IPS-15b (cell line): ENCODE data around the gene ASPHD1.
"Not testable (repeated sequence)": the region's sequence is repeated elsewhere in the genome, so short reads cannot be mapped to it uniquely, and the experiment has no call there.

Experiments used
- H3K27me3 ChIP-seq: one replicate; pipeline ENCODE4 v1.6.1; 2013; ENCODE audit warnings: low read length; ENCODE audit not compliant: control insufficient read depth, insufficient read depth
- H3K36me3 ChIP-seq: one replicate; pipeline ENCODE4 v1.6.1; 2013; ENCODE audit warnings: low read length; ENCODE audit not compliant: control insufficient read depth, insufficient read depth
- H3K4me1 ChIP-seq: one replicate; pipeline ENCODE4 v1.6.1; 2013; ENCODE audit warnings: mild to moderate bottlenecking, low read length; ENCODE audit not compliant: control insufficient read depth, insufficient read depth
- H3K4me3 ChIP-seq: one replicate; pipeline ENCODE4 v1.5.1; 2013; ENCODE audit warnings: low read depth, low read length
- H3K9ac ChIP-seq: one replicate; pipeline ENCODE4 v1.6.1; 2013; ENCODE audit warnings: low read depth, mild to moderate bottlenecking, low read length
- H3K9me3 ChIP-seq: one replicate; pipeline ENCODE4 v1.6.1; 2013; ENCODE audit warnings: mild to moderate bottlenecking, low read length; ENCODE audit not compliant: control insufficient read depth, insufficient read depth

Gene ASPHD1

GRCh38 chr16:29863669-29863984 lies 36.7 kb upstream of the ASPHD1 start:
- peaks cover 3% of the 10 kb centered on the region for H3K4me1 ChIP-seq
- peaks cover 13% of the 10 kb centered on the region for H3K36me3 ChIP-seq
- H3K9me3 ChIP-seq, result no peaks in the 10 kb centered on the region
- peak overlapping the region; percentile 65 for H3K9ac ChIP-seq
- peak overlapping the region; percentile 89 for H3K4me3 ChIP-seq
- H3K27me3 ChIP-seq, result no peaks in the 10 kb centered on the region

GRCh38 chr16:29864205-29864604 lies 36.1 kb upstream of the ASPHD1 start:
- Histone ChIP-seq H3K36me3 (peaks cover 13% of the 10 kb centered on the region), H3K4me3 (no peak overlapping the region), H3K27me3 (no peaks in the 10 kb centered on the region), H3K9ac (no peak overlapping the region), H3K4me1 (peaks cover 3% of the 10 kb centered on the region), H3K9me3 (no peaks in the 10 kb centered on the region)

GRCh38 chr16:29868396-29869009 lies 31.8 kb upstream of the ASPHD1 start:
- Histone ChIP-seq H3K4me1 (peaks cover 3% of the 10 kb centered on the region), H3K9me3 (no peaks in the 10 kb centered on the region), H3K9ac (no peak overlapping the region), H3K36me3 (peaks cover 12% of the 10 kb centered on the region), H3K27me3 (no peaks in the 10 kb centered on the region), H3K4me3 (no peak overlapping the region)

DNA sequence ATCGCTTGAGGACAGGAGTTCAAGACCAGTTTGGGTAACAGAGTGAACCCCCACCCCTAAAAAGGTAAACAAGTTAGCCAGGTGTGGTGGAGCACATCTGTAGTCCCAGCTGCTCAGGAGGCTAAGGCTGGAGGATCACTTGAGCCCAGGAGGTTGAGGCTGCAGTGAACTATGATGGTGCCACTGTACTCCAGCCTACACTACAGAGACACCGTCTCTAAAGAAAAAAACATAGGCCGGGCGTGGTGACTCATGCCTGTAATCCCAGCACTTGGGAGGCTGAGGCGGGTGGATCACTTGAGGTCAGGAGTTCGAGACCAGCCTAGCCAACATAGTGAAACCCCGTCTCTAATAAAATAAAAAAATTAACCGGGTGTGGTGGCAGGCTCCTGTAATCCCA lies 31.2 kb upstream of the ASPHD1 start:
- H3K9ac ChIP-seq, H3K4me3 ChIP-seq, H3K27me3 ChIP-seq, H3K4me1 ChIP-seq, H3K9me3 ChIP-seq: not testable (repeated sequence)
- peaks cover 12% of the 10 kb centered on the region for H3K36me3 ChIP-seq

DNA sequence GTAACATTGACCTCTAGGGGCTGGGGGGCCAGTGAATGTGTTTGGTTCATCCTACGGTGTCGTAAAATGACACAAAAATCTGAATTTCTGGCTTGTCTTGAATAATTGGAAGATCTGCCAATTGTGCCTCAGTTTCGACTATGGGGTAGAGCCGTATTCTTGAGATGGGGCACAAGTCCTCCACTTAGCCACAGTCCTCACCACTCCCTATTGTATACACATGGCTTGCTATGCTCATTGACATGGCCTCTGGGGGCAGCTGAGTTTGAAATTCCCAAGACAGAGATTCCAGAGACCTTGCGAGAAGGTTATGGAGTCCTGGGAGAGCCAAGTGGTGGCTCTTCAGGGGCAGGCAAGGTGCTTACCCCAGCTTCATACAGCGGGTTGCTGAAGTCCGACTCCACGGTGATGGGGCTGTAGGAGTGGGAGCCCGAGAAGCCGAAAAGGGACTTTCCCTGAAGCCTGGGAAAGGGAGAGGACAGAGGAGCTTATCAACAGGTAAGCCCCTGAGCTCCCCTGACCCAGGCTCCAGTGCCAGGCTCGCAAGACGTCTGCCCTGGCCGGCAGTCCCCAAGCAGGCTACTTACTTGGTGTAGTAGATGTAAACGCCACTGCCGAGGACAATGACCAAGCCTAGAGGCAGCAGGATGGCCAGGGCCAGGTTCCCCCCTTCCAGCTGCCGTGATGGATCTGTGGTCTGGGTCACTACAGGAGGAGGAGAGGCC lies 28.3 kb upstream of the ASPHD1 start:
- no peak overlapping the region for H3K4me3 ChIP-seq
- H3K4me1 ChIP-seq, result no peaks in the 10 kb centered on the region
- H3K9ac ChIP-seq, result no peak overlapping the region
- H3K36me3 ChIP-seq, result peaks cover 12% of the 10 kb centered on the region
- H3K27me3 ChIP-seq, result no peaks in the 10 kb centered on the region
- H3K9me3 ChIP-seq, result no peaks in the 10 kb centered on the region

- Histone ChIP-seq H3K4me3 (no peak overlapping the region), H3K9me3 (no peaks in the 10 kb centered on the region), H3K27me3 (no peaks in the 10 kb centered on the region), H3K9ac (no peak overlapping the region), H3K4me1 (peaks cover 5% of the 10 kb centered on the region), H3K36me3 (peaks cover 12% of the 10 kb centered on the region)
Measured at GRCh38 chr16:29873319-29873718, 27.0 kb upstream of the ASPHD1 start.

DNA sequence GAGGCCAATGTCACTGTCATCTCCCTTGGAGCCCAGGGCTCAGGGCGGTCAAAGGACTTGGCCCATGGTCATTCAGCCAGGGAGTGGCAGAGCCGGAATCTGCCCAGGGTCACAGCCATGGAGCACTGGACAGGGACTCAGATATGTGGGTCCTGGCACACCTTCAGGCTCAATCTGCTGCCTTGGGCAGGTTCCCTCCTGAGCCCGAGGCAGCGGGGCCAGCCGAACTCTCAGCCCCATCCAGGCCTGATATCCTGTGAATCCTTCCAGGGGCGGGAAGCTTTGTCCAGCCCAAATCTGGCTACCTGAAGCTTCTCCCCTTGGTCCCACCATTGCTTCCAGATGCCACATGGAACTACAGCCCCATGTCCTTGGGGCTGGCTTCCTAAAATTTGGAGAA lies 25.1 kb upstream of the ASPHD1 start:
- H3K9ac ChIP-seq, result no peak overlapping the region
- H3K27me3 ChIP-seq, result no peaks in the 10 kb centered on the region
- H3K4me3 ChIP-seq, result no peak overlapping the region
- H3K4me1 ChIP-seq, result peaks cover 5% of the 10 kb centered on the region
- H3K36me3 ChIP-seq, result peaks cover 16% of the 10 kb centered on the region
- H3K9me3 ChIP-seq, result no peaks in the 10 kb centered on the region

GRCh38 chr16:29876217-29876593 lies 24.1 kb upstream of the ASPHD1 start:
- Histone ChIP-seq H3K9me3 (no peaks in the 10 kb centered on the region), H3K9ac (no peak overlapping the region), H3K36me3 (peaks cover 16% of the 10 kb centered on the region), H3K4me3 (peak overlapping the region; percentile 73), H3K4me1 (peaks cover 5% of the 10 kb centered on the region), H3K27me3 (no peaks in the 10 kb centered on the region)

DNA sequence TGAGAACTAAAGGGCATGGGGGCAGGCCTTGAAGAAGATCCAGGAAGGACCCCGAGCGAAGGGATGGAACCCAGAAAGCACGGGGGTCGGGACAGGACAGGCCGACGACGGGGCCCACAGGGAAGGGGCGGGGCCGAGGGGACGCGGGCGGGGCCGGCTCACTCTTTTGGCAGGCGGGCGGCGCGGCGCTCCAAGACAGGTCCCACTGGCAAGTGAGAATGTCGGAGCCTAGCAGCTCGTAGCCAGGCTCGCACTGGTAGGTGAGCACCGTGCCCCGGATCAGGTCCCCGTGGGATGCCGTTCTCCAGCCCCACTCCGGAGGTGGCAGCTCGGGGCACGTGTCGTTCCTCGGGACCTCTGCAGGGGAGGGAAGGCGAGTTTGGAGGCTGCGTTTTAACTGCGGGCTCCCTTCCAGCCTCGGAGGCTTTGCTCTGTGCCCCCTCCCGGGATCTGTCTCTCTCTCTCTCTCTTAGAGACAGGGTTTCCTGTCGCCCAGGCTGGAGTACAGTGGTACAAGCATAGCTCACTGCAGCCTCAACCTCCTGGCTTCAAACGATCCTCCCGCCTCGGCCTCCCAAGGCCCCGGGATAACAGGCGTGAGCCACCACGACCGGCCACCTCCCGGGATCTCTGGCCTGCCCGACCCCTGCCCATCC lies 23.6 kb upstream of the ASPHD1 start:
- Histone ChIP-seq H3K9ac (no peak overlapping the region), H3K9me3 (no peaks in the 10 kb centered on the region), H3K4me3 (peak overlapping the region; percentile 73), H3K36me3 (peaks cover 15% of the 10 kb centered on the region), H3K4me1 (peaks cover 5% of the 10 kb centered on the region), H3K27me3 (no peaks in the 10 kb centered on the region)

GRCh38 chr16:29877266-29877961 lies 22.9 kb upstream of the ASPHD1 start:
- no peak overlapping the region for H3K9ac ChIP-seq
- peaks cover 5% of the 10 kb centered on the region for H3K4me1 ChIP-seq
- H3K27me3 ChIP-seq, result no peaks in the 10 kb centered on the region
- H3K36me3 ChIP-seq, result peaks cover 8% of the 10 kb centered on the region
- no peaks in the 10 kb centered on the region for H3K9me3 ChIP-seq
- peak overlapping the region; percentile 73 for H3K4me3 ChIP-seq

DNA sequence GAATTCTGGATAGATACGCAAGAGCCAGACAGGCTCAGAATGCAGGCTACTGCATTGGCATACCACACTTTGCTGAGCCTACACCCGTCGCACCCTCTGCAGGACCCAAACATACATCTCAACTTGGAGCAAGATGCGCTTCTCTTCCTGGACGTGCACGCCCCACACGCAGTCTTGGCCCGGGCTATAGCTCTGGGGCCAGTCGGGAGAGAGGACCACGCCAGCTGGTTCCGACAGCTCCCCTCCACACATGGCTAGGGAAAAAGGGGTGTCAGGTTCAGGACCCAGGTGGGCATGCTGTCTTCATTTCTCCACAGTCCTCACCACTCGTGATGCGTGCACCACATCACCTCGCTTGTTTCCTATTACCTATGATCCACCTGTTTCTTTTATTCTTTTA lies 22.1 kb upstream of the ASPHD1 start:
- H3K27me3 ChIP-seq, result no peaks in the 10 kb centered on the region
- H3K4me3 ChIP-seq, result peak overlapping the region; percentile 3
- peak overlapping the region; percentile 4 for H3K9ac ChIP-seq

More for the DNA sequence above, 22.1 kb upstream of the ASPHD1 start:
- Histone ChIP-seq H3K36me3 (peaks cover 7% of the 10 kb centered on the region), H3K4me1 (peaks cover 5% of the 10 kb centered on the region), H3K9me3 (no peaks in the 10 kb centered on the region)
